ENCODE results near the gene FAM76A.
"Not testable (repeated sequence)": the region's sequence is repeated elsewhere in the genome, so short reads cannot be mapped to it uniquely, and the experiment has no call there.

Gene FAM76A

GRCh38 chr1:27684176-27684575 is 41.6 kb upstream of the FAM76A start:
- no peaks in the 10 kb centered on the region for H3K36me3 ChIP-seq (ENCODE audit: control insufficient read depth in 4 of 4, insufficient read depth in 4 of 4, low read length in 3 of 4)
- 100% methylated on average over 2 of the region's 2 CpGs for WGBS (ENCODE audit: insufficient coverage)
- POLR2A ChIA-PET: no interaction called here
- no peak overlapping the region for H3K4me3 ChIP-seq (ENCODE audit: control insufficient read depth in 1 of 7, extremely low read depth in 1 of 7, insufficient read depth in 4 of 7, low read depth in 2 of 7, low read length in 6 of 7)
- no peak overlapping the region for H3K27ac ChIP-seq (ENCODE audit: insufficient read depth in 1 of 2, low read depth in 1 of 2, low read length in 2 of 2, poor library complexity in 1 of 2, severe bottlenecking in 2 of 2)
- no peaks in the 10 kb centered on the region for H3K27me3 ChIP-seq (replicated peaks in 2 of 5; ENCODE audit: control insufficient read depth in 4 of 5, insufficient read depth in 5 of 5, low read length in 4 of 5)
- no peaks in the 10 kb centered on the region for H3K4me1 ChIP-seq (ENCODE audit: control extremely low read depth in 1 of 4, control insufficient read depth in 4 of 4, insufficient read depth in 4 of 4, low read length in 3 of 4)
- peaks cover 0 to 14% (median 11%) of the 10 kb centered on the region in 5 experiments for H3K9me3 ChIP-seq (ENCODE audit: control extremely low read depth in 1 of 5, control insufficient read depth in 4 of 5, insufficient read depth in 2 of 5, low read depth in 1 of 5, low read length in 4 of 5)
- DNase-seq: no peak
- CTCF ChIA-PET: interaction anchor here (1.0 kb wide), 1 partner anchor 23 kb away, joined by 3 read pairs; no protein-coding TSS in a partner anchor

DNA sequence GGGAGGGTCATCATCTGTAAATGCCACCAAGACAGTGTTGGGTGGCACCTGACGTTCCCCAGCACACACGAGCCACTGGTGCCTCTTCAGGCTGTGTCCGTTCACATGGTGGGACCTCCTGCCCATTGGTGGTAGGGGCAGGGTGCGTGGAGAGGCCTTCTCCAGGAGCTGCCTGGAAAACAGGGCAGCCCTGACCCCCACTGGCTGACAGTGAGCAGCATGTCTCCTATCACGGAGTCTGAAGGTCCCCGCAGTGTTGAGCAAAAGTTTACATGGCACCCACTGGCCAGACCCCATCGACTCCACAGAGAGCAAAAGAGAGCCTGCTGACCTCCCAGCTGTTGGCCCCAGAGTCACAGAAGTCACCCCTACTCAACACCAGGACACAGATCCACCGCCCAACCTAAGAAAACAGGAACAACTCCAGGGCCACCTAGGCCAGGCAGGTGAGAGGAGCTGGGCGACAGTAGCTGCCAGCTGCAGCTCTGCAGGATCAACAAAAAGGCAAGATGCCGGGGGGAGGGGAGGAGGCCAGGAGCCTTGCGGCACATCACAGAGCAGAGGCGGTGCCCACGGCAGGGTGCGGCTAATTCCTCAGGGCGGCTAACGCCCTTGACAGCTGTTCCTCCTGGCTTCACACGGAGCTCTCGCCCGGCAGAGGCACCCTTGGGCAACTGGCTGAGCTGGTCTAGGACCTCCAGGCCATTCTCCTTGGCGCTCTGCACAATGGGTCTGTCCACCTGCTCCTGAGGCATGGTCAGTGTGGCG is 39.4 kb upstream of the FAM76A start:
- 92% methylated on average over 18 of the region's 21 CpGs for WGBS (ENCODE audit: insufficient coverage)
- H3K4me3 ChIP-seq (ENCODE audit: control insufficient read depth in 1 of 7, extremely low read depth in 1 of 7, insufficient read depth in 4 of 7, low read depth in 2 of 7, low read length in 6 of 7): no peak overlapping the region
- DNase-seq: no peak
- H3K27me3 ChIP-seq (replicated peaks in 2 of 5; ENCODE audit: control insufficient read depth in 4 of 5, insufficient read depth in 5 of 5, low read length in 4 of 5): no peaks in the 10 kb centered on the region
- POLR2A ChIA-PET: no interaction called here
- H3K27ac ChIP-seq (ENCODE audit: insufficient read depth in 1 of 2, low read depth in 1 of 2, low read length in 2 of 2, poor library complexity in 1 of 2, severe bottlenecking in 2 of 2): no peak overlapping the region
- H3K36me3 ChIP-seq (ENCODE audit: control insufficient read depth in 4 of 4, insufficient read depth in 4 of 4, low read length in 3 of 4): no peaks in the 10 kb centered on the region
- H3K4me1 ChIP-seq (ENCODE audit: control extremely low read depth in 1 of 4, control insufficient read depth in 4 of 4, insufficient read depth in 4 of 4, low read length in 3 of 4): no peaks in the 10 kb centered on the region
- H3K9me3 ChIP-seq (ENCODE audit: control extremely low read depth in 1 of 5, control insufficient read depth in 4 of 5, insufficient read depth in 2 of 5, low read depth in 1 of 5, low read length in 4 of 5): peaks cover 0 to 8% (median 3%) of the 10 kb centered on the region in 5 experiments
- CTCF ChIA-PET: interaction anchor here (0.9 to 1.2 kb wide), 2 partner anchors 17 kb away, joined by 3 to 4 read pairs; no protein-coding TSS in a partner anchor

DNA sequence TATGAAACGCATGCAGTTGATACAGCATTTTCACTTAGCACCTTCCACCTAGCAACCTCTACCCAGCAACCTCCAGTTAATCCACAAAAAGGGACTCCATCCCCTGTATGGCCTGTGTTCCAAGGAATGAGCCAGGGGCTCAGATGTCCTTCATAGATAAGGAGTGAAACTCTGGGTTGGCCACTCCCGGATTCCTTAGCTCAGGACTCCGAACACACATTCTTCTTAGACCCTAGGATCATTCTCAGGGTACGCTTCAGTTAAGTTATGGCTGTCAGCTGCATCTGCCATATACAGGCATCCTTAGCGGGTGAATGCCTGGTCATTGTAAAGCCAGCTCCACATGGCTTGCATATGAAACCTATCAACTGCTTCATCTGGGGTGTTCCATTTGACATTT is 37.9 kb upstream of the FAM76A start:
- Histone ChIP-seq H3K27ac (ENCODE audit: insufficient read depth in 1 of 2, low read depth in 1 of 2, low read length in 2 of 2, poor library complexity in 1 of 2, severe bottlenecking in 2 of 2) (no peak overlapping the region), H3K27me3 (replicated peaks in 2 of 5; ENCODE audit: control insufficient read depth in 4 of 5, insufficient read depth in 5 of 5, low read length in 4 of 5) (no peaks in the 10 kb centered on the region), H3K4me3 (ENCODE audit: control insufficient read depth in 1 of 7, extremely low read depth in 1 of 7, insufficient read depth in 4 of 7, low read depth in 2 of 7, low read length in 6 of 7) (no peak overlapping the region), H3K4me1 (ENCODE audit: control extremely low read depth in 1 of 4, control insufficient read depth in 4 of 4, insufficient read depth in 4 of 4, low read length in 3 of 4) (no peaks in the 10 kb centered on the region), H3K36me3 (ENCODE audit: control insufficient read depth in 4 of 4, insufficient read depth in 4 of 4, low read length in 3 of 4) (no peaks in the 10 kb centered on the region), H3K9me3 (ENCODE audit: control extremely low read depth in 1 of 5, control insufficient read depth in 4 of 5, insufficient read depth in 2 of 5, low read depth in 1 of 5, low read length in 4 of 5) (peaks cover 0 to 4% (median 0%) of the 10 kb centered on the region in 5 experiments)
- ChIA-PET CTCF (interaction anchor here (1.2 to 1.3 kb wide), 2 partner anchors 19 kb away, joined by 4 read pairs; no protein-coding TSS in a partner anchor), POLR2A (no interaction called here)
- DNase-seq: no peak
- WGBS (ENCODE audit: insufficient coverage): 96% methylated on average over 4 of the region's 5 CpGs

- ChIA-PET CTCF (interaction anchor here (1.7 kb wide), 1 partner anchor 20 kb away, joined by 3 read pairs; no protein-coding TSS in a partner anchor), POLR2A (no interaction called here)
- Histone ChIP-seq H3K27me3 (replicated peaks in 2 of 5; ENCODE audit: control insufficient read depth in 4 of 5, insufficient read depth in 5 of 5, low read length in 4 of 5) (no peaks in the 10 kb centered on the region), H3K36me3 (ENCODE audit: control insufficient read depth in 4 of 4, insufficient read depth in 4 of 4, low read length in 3 of 4) (no peaks in the 10 kb centered on the region), H3K27ac (ENCODE audit: insufficient read depth in 1 of 2, low read depth in 1 of 2, low read length in 2 of 2, poor library complexity in 1 of 2, severe bottlenecking in 2 of 2) (no peak overlapping the region), H3K4me1 (ENCODE audit: control extremely low read depth in 1 of 4, control insufficient read depth in 4 of 4, insufficient read depth in 4 of 4, low read length in 3 of 4) (no peaks in the 10 kb centered on the region), H3K9me3 (ENCODE audit: control extremely low read depth in 1 of 5, control insufficient read depth in 4 of 5, insufficient read depth in 2 of 5, low read depth in 1 of 5, low read length in 4 of 5) (peaks cover 0 to 4% (median 0%) of the 10 kb centered on the region in 5 experiments), H3K4me3 (ENCODE audit: control insufficient read depth in 1 of 7, extremely low read depth in 1 of 7, insufficient read depth in 4 of 7, low read depth in 2 of 7, low read length in 6 of 7) (no peak overlapping the region)
- WGBS (ENCODE audit: insufficient coverage): 95% methylated on average over 2 of the region's 4 CpGs
- no peak for DNase-seq
Observed at GRCh38 chr1:27689423-27690173, 36.2 kb upstream of the FAM76A start.

DNA sequence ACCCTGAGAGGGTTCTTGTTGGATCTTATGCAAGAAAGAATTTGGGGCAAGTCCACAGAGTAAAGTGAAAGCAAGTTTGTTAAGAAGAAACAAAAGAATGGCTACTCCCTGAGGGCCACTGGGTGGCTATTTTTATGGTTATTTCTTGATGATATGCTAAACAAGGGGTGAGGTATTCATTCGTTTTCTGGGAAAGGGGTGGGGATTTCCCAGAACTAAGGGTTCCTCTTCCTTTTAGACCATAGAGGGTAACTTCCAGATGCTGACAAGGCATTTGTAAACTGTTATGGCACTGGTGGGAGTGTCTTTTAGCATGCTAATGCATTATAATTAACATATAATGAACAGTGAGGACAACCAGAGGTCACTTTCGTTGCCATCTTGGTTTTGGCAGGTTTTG is 35.6 kb upstream of the FAM76A start:
- Histone ChIP-seq H3K4me3 (ENCODE audit: control insufficient read depth in 1 of 7, extremely low read depth in 1 of 7, insufficient read depth in 4 of 7, low read depth in 2 of 7, low read length in 6 of 7) (no peak overlapping the region), H3K9me3 (ENCODE audit: control extremely low read depth in 1 of 5, control insufficient read depth in 4 of 5, insufficient read depth in 2 of 5, low read depth in 1 of 5, low read length in 4 of 5) (peaks cover 0 to 4% (median 0%) of the 10 kb centered on the region in 5 experiments), H3K36me3 (ENCODE audit: control insufficient read depth in 4 of 4, insufficient read depth in 4 of 4, low read length in 3 of 4) (no peaks in the 10 kb centered on the region), H3K27ac (ENCODE audit: insufficient read depth in 1 of 2, low read depth in 1 of 2, low read length in 2 of 2, poor library complexity in 1 of 2, severe bottlenecking in 2 of 2) (no peak overlapping the region), H3K27me3 (replicated peaks in 2 of 5; ENCODE audit: control insufficient read depth in 4 of 5, insufficient read depth in 5 of 5, low read length in 4 of 5) (no peaks in the 10 kb centered on the region), H3K4me1 (ENCODE audit: control extremely low read depth in 1 of 4, control insufficient read depth in 4 of 4, insufficient read depth in 4 of 4, low read length in 3 of 4) (no peaks in the 10 kb centered on the region)
- ChIA-PET CTCF (interaction anchor here (1.7 kb wide), 1 partner anchor 21 kb away, joined by 3 read pairs; no protein-coding TSS in a partner anchor), POLR2A (no interaction called here)
- no CpG with 5 or more reads among the region's 2 CpGs for WGBS (ENCODE audit: insufficient coverage)
- DNase-seq: no peak

DNA sequence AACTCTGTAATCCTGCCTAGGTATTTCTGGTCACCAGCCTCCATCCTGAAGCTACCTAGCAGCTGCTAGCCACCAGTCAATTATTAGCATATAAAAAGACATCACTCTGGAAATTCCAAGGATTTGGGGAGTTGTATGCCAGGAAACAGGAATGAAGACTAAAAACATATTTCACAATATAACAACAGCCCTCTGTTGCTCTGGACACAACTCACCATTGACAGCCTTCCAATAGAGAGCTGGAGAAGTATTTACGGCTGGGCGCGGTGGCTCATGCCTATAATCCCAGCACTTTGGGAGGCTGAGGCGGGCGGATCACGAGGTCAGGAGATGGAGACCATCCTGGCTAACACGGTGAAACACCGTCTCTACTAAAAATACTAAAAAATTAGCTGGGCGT is 28.9 kb upstream of the FAM76A start:
- CTCF ChIA-PET: interaction anchor here (1.0 kb wide), 1 partner anchor 18 kb away, joined by 3 read pairs; no protein-coding TSS in a partner anchor
- DNase-seq; H3K36me3 ChIP-seq (ENCODE audit: control insufficient read depth in 4 of 4, insufficient read depth in 4 of 4, low read length in 3 of 4); H3K27me3 ChIP-seq (replicated peaks in 2 of 5; ENCODE audit: control insufficient read depth in 4 of 5, insufficient read depth in 5 of 5, low read length in 4 of 5); H3K27ac ChIP-seq (ENCODE audit: insufficient read depth in 1 of 2, low read depth in 1 of 2, low read length in 2 of 2, poor library complexity in 1 of 2, severe bottlenecking in 2 of 2); H3K9me3 ChIP-seq (ENCODE audit: control extremely low read depth in 1 of 5, control insufficient read depth in 4 of 5, insufficient read depth in 2 of 5, low read depth in 1 of 5, low read length in 4 of 5); H3K4me1 ChIP-seq (ENCODE audit: control extremely low read depth in 1 of 4, control insufficient read depth in 4 of 4, insufficient read depth in 4 of 4, low read length in 3 of 4); H3K4me3 ChIP-seq (ENCODE audit: control insufficient read depth in 1 of 7, extremely low read depth in 1 of 7, insufficient read depth in 4 of 7, low read depth in 2 of 7, low read length in 6 of 7); POLR2A ChIA-PET: not testable (repeated sequence)
- no CpG with 5 or more reads among the region's 9 CpGs for WGBS (ENCODE audit: insufficient coverage)

GRCh38 chr1:27704958-27705357 is 20.8 kb upstream of the FAM76A start:
- Histone ChIP-seq H3K36me3 (ENCODE audit: control insufficient read depth in 4 of 4, insufficient read depth in 4 of 4, low read length in 3 of 4) (no peaks in the 10 kb centered on the region), H3K27ac (ENCODE audit: insufficient read depth in 1 of 2, low read depth in 1 of 2, low read length in 2 of 2, poor library complexity in 1 of 2, severe bottlenecking in 2 of 2) (no peak overlapping the region), H3K27me3 (replicated peaks in 2 of 5; ENCODE audit: control insufficient read depth in 4 of 5, insufficient read depth in 5 of 5, low read length in 4 of 5) (no peaks in the 10 kb centered on the region), H3K9me3 (ENCODE audit: control extremely low read depth in 1 of 5, control insufficient read depth in 4 of 5, insufficient read depth in 2 of 5, low read depth in 1 of 5, low read length in 4 of 5) (peaks cover 0 to 11% (median 4%) of the 10 kb centered on the region in 5 experiments), H3K4me3 (ENCODE audit: control insufficient read depth in 1 of 7, extremely low read depth in 1 of 7, insufficient read depth in 4 of 7, low read depth in 2 of 7, low read length in 6 of 7) (no peak overlapping the region), H3K4me1 (ENCODE audit: control extremely low read depth in 1 of 4, control insufficient read depth in 4 of 4, insufficient read depth in 4 of 4, low read length in 3 of 4) (no peaks in the 10 kb centered on the region)
- WGBS (ENCODE audit: insufficient coverage): 96% methylated on average over 4 of the region's 4 CpGs
- CTCF ChIA-PET: interaction anchor here (1.1 kb wide), 1 partner anchor 12 kb away, joined by 3 read pairs; no protein-coding TSS in a partner anchor
- POLR2A ChIA-PET: no interaction called here
- DNase-seq: no peak

Data from common myeloid progenitor, CD34-positive (primary cell).